IPS DF 6.9 (cell line): ENCODE data around the gene PCSK7.
"Not testable (repeated sequence)": the region's sequence is repeated elsewhere in the genome, so short reads cannot be mapped to it uniquely, and the experiment has no call there.

Experiments used
- DNase-seq: peaks from one replicate; pipeline ENCODE4 v3.0.0-alpha.2; 2013; ENCODE audit warnings: low read depth, low spot score
- H3K27ac ChIP-seq: one replicate; pipeline ENCODE4 v1.5.1; 2013; ENCODE audit warnings: low read length, control low read depth
- H3K27me3 ChIP-seq: 2 replicates; pipeline ENCODE4 v1.6.1; 2013; ENCODE audit warnings: mild to moderate bottlenecking, low read length; ENCODE audit not compliant: control insufficient read depth, insufficient read depth
- H3K36me3 ChIP-seq: 2 replicates; pipeline ENCODE4 v1.6.1; 2013; ENCODE audit warnings: low read length; ENCODE audit not compliant: control insufficient read depth, insufficient read depth
- H3K4me1 ChIP-seq: 2 replicates; pipeline ENCODE4 v1.6.1; 2013; ENCODE audit warnings: low read length; ENCODE audit not compliant: control insufficient read depth, insufficient read depth
- H3K4me3 ChIP-seq: 2 replicates; pipeline ENCODE4 v1.5.1; 2013; ENCODE audit warnings: mild to moderate bottlenecking, low read length
- H3K9me3 ChIP-seq: 2 replicates; pipeline ENCODE4 v1.6.1; 2013; ENCODE audit warnings: low read length, inconsistent platforms; ENCODE audit not compliant: control insufficient read depth, insufficient read depth
- WGBS: extraction: QIAGEN DNeasy Blood & Tissue Kit; methylation state at CpG from one replicate; pipeline ENCODE4 v1.1.7; 2013; ENCODE audit warnings: mixed read lengths, missing lambda C conversion rate; ENCODE audit not compliant: insufficient read length, insufficient coverage; 5-methylcytosine and 5-hydroxymethylcytosine counted together

The PCSK7 gene

DNA sequence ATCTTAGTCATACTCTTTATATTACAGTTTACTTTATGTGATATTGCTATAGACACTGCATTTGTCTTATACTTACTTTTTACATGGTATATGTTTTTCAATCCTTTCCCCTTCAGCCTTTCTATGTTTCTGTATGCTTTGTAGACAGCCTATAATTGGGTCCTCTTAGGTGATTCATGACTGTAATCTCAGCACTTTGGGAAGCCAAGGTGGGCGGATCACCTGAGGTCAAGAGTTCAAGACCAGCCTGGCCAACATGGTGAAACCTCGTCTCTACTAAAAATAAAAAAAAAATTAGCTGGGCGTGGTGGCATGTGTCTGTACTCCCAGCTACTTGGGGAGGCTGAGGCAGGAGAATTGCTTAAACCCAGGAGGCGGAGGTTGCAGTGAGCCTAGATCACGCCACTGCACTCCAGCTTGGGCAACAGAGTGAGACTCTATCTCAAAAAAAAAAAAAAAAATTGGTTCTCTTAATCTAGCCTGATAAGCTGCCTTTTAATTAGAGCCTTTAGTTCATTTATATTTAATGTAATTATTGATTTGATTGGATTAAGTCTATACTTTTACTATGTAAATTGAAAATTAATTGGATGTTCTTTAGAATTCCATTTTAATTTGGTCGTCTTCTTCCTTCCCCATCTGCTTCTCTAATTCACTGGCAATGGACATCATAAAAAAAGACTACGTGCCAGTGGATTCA, 32.9 kb upstream of the PCSK7 start:
- H3K27ac ChIP-seq, H3K4me3 ChIP-seq, H3K36me3 ChIP-seq, DNase-seq, H3K27me3 ChIP-seq, H3K4me1 ChIP-seq, H3K9me3 ChIP-seq: not testable (repeated sequence)
- WGBS, result no CpG with 5 or more reads among the region's 7 CpGs

DNA sequence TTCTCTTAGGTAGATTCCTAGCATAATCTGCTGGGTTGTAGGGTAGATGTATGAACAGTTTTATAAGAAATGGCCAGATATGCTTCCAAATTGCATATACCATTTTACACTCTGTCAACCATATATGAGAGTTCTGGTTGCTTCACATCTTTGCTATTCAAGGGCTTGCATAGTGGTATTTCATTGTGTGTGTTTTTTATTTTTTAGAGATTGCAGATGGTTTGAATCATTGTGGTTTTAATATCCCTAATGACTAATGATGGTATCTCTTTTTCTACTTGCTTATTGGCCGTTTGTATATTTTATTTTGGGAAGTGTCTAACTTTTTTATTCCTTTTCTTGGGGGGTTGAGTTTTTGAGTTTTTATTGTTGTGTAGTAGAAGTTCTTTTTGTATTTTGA, 27.5 kb upstream of the PCSK7 start:
- H3K4me1 ChIP-seq, result no peaks in the 10 kb centered on the region
- 0 out of 2 replicates have a peak, but pooled peaks cover 2% of the 10 kb centered on the region for H3K36me3 ChIP-seq
- H3K27me3 ChIP-seq, result no peaks in the 10 kb centered on the region
- no CpG with 5 or more reads among the region's 1 CpG for WGBS
- DNase-seq, result no peak
- no peaks in the 10 kb centered on the region for H3K9me3 ChIP-seq
- H3K4me3 ChIP-seq, result no peak overlapping the region
- H3K27ac ChIP-seq, result no peak overlapping the region

DNA sequence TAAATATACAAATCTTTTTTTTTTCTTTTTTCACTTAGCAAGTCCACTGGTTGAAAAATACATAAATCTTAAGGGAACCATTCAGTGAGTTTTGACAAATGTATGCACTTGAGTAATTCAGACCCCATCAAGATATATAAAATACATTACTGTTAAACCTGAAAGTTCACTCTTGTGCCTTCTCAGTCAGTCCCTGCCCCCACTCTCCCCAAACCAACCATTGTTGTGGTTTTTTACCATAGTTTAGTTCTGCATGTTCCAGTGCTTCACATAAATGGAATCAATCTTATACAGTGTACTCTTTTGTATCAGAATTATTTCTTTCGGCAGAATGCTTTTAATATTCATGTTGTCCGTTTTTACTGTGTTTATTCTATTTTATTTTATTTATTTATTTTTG, 26.7 kb upstream of the PCSK7 start:
- Histone ChIP-seq H3K9me3 (no peaks in the 10 kb centered on the region), H3K27ac (no peak overlapping the region), H3K36me3 (0 out of 2 replicates have a peak, but pooled peaks cover 2% of the 10 kb centered on the region), H3K4me1 (no peaks in the 10 kb centered on the region), H3K4me3 (no peak overlapping the region), H3K27me3 (no peaks in the 10 kb centered on the region)
- no peak for DNase-seq
- WGBS, result no CpG with 5 or more reads among the region's 2 CpGs

DNA sequence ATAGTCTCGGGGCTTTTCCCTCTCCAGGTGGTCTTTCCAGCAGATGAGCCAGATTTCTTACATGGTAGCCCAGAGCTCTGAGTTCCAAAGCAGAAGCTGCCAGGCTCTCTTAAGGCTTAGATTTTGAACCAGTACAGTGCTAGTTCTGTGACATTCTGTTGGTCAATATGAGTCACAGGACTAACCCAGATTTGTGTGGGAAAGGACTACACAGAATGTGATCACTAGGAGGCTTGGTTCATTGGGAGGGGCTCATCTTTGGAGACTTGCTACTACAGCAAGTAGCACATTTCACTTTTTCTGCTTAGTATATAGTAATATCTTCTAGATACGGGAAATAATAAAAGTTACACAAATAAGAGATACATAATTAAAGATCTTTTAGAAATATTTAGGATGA, 24.7 kb upstream of the PCSK7 start:
- WGBS, result no CpG with 5 or more reads among the region's 2 CpGs
- Histone ChIP-seq H3K27me3 (no peaks in the 10 kb centered on the region), H3K27ac (no peak overlapping the region), H3K9me3 (no peaks in the 10 kb centered on the region), H3K4me3 (no peak overlapping the region), H3K36me3 (0 out of 2 replicates have a peak, but pooled peaks cover 2% of the 10 kb centered on the region), H3K4me1 (no peaks in the 10 kb centered on the region)
- DNase-seq, result no peak

DNA sequence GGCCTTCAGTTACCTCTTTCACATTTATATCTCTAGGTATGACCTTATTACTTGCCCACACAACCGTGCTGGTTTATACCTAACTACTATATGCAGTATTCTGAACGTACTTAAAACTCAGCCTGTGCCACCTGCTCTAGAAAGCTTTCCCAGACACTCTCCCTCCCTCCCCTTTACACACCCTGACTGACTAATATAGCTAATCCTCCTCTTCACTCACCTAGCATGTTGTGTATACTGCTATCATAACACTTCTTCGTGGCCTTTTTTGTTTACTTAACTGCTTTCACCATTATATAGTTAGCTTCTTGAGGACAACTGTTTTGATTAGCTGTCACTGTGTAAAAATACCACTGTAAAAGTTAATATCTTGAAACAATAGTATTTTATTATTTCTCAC, 24.1 kb upstream of the PCSK7 start:
- no peak overlapping the region for H3K27ac ChIP-seq

GRCh38 chr11:117251506-117251905, 19.6 kb upstream of the PCSK7 start:
- Histone ChIP-seq H3K4me3 (no peak overlapping the region), H3K36me3 (0 out of 2 replicates have a peak, but pooled peaks cover 2% of the 10 kb centered on the region), H3K4me1 (no peaks in the 10 kb centered on the region), H3K9me3 (no peaks in the 10 kb centered on the region), H3K27ac (no peak overlapping the region), H3K27me3 (no peaks in the 10 kb centered on the region)
- DNase-seq, result no peak
- no CpG with 5 or more reads among the region's 10 CpGs for WGBS

More for the DNA sequence above, 24.1 kb upstream of the PCSK7 start:
- Histone ChIP-seq H3K27me3 (no peaks in the 10 kb centered on the region), H3K36me3 (0 out of 2 replicates have a peak, but pooled peaks cover 2% of the 10 kb centered on the region), H3K4me3 (no peak overlapping the region), H3K4me1 (no peaks in the 10 kb centered on the region), H3K9me3 (no peaks in the 10 kb centered on the region)
- no peak for DNase-seq
- WGBS, result no CpG with 5 or more reads among the region's 3 CpGs

GRCh38 chr11:117249571-117249970, 17.7 kb upstream of the PCSK7 start:
- H3K36me3 ChIP-seq, result peaks cover 5% of the 10 kb centered on the region; the same call in 1 of the 2 replicates
- no peaks in the 10 kb centered on the region for H3K4me1 ChIP-seq
- no peak overlapping the region for H3K4me3 ChIP-seq
- no peak for DNase-seq
- H3K27ac ChIP-seq, result no peak overlapping the region
- no peaks in the 10 kb centered on the region for H3K27me3 ChIP-seq
- no CpG with 5 or more reads among the region's 4 CpGs for WGBS
- no peaks in the 10 kb centered on the region for H3K9me3 ChIP-seq

- Histone ChIP-seq H3K27ac (no peak overlapping the region), H3K36me3 (peaks cover 9% of the 10 kb centered on the region; the same call in 1 of the 2 replicates), H3K4me3 (no peak overlapping the region), H3K4me1 (no peaks in the 10 kb centered on the region), H3K27me3 (no peaks in the 10 kb centered on the region), H3K9me3 (no peaks in the 10 kb centered on the region)
- WGBS, result no CpG with 5 or more reads among the region's 4 CpGs
- DNase-seq, result no peak
Measured at GRCh38 chr11:117248341-117248740, 16.5 kb upstream of the PCSK7 start.

- Histone ChIP-seq H3K27ac (no peak overlapping the region), H3K36me3 (peaks cover 9% of the 10 kb centered on the region; the same call in 1 of the 2 replicates)
Measured at GRCh38 chr11:117239295-117239694, 7.4 kb upstream of the PCSK7 start.

DNA sequence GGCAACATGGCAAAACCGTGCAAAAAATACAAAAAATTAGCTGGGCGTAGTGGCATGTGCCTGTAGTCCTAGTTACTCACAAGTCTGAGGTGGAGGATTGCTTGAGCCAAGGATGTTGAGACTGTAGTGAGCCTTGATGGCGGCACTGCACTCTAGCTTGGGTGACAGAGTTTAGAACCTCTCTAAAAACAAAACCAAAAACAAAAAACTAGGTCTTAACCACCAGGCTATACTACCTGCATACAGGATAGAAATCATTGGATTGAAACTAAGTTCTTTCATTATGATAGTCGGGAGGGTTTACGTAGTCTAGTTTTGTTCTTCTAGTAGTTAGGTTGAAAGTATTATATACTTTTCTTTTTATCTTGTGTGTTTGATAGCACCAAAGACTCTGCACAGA, 6.3 kb upstream of the PCSK7 start:
- Histone ChIP-seq H3K27ac (no peak overlapping the region), H3K4me3 (no peak overlapping the region), H3K36me3 (peaks cover 6% of the 10 kb centered on the region; the same call in 1 of the 2 replicates), H3K4me1 (no peaks in the 10 kb centered on the region), H3K27me3 (no peaks in the 10 kb centered on the region), H3K9me3 (no peaks in the 10 kb centered on the region)
- no peak for DNase-seq
- WGBS, result 100% methylated on average over 2 of the region's 5 CpGs

More at GRCh38 chr11:117239295-117239694, 7.4 kb upstream of the PCSK7 start:
- H3K27me3 ChIP-seq, result no peaks in the 10 kb centered on the region
- no CpG with 5 or more reads among the region's 6 CpGs for whole genome bisulfite sequencing
- H3K4me3 ChIP-seq, result no peak overlapping the region
- H3K4me1 ChIP-seq, result no peaks in the 10 kb centered on the region
- no peak for DNase-seq
- H3K9me3 ChIP-seq, result no peaks in the 10 kb centered on the region

DNA sequence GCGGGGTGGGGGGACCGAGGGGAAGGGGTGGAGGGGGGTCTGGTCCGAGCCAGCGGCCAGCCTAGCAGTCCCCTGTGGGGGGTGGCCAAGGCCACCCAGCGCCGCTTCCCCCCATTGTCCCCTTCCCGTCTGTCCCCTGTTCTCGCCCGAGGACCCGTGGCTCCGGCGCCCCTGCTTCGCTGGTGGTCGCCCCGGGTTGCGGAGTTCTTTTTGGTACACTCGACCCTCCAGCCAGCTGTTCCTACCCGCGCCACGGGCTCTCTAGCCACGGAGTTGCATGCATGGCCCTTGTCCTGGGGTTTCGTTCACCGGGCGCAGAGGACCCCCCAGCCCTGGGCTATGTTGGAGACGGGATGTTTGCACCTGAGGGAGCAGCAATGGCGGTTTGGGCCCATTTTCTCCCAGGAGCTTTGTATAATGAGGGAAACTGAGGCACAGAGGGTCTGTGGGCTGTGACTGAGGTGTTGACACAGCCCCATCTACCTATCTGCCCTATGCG, 1.1 kb upstream of the PCSK7 start:
- no peaks in the 10 kb centered on the region for H3K27me3 ChIP-seq
- peaks cover 3% of the 10 kb centered on the region for H3K36me3 ChIP-seq
- H3K4me1 ChIP-seq, result no peaks in the 10 kb centered on the region
- no peak overlapping the region for H3K27ac ChIP-seq
- WGBS, result no CpG with 5 or more reads among the region's 27 CpGs
- no peak for DNase-seq
- no peaks in the 10 kb centered on the region for H3K9me3 ChIP-seq
- peak overlapping the region; percentile 86 for H3K4me3 ChIP-seq
